Nephron (organoid): ENCODE results near the gene CYP1A2.

Experiments used
- H3K27ac Mint-ChIP-seq, 3 experiments: 2 replicates each; pipeline ENCODE4 v1.8.0; 2020; ENCODE audit warnings: mixed read lengths in 3 of 3, mild to moderate bottlenecking in 2 of 3, moderate library complexity in 1 of 3
- H3K27me3 Mint-ChIP-seq: 2 replicates; pipeline ENCODE4 v1.8.0; 2021; ENCODE audit warnings: low read depth, mild to moderate bottlenecking, moderate library complexity, mixed read lengths
- H3K36me3 Mint-ChIP-seq: 2 replicates; pipeline ENCODE4 v1.8.0; 2020; ENCODE audit warnings: low read depth, mixed read lengths
- H3K4me1 Mint-ChIP-seq: 2 replicates; pipeline ENCODE4 v1.8.0; 2020; ENCODE audit warnings: mixed read lengths
- H3K4me3 Mint-ChIP-seq, 3 experiments: 2 replicates each; pipeline ENCODE4 v1.8.0; 2020; ENCODE audit warnings: mild to moderate bottlenecking in 3 of 3, mixed read lengths in 3 of 3, moderate library complexity in 2 of 3
- H3K9me3 Mint-ChIP-seq: 2 replicates; pipeline ENCODE4 v1.8.0; 2020; ENCODE audit warnings: mixed read lengths
- TF ChIP-seq, protein P1 (sequence below), 3 experiments: fragments of 200-600 bp; sonication (generic); IDR thresholded peaks; one replicate each; pipeline ENCODE4 v1.5.0; 2021; ENCODE audit warnings: antibody characterized with exemption in 3 of 3; ENCODE audit not compliant: unreplicated experiment in 3 of 3

Gene CYP1A2

DNA sequence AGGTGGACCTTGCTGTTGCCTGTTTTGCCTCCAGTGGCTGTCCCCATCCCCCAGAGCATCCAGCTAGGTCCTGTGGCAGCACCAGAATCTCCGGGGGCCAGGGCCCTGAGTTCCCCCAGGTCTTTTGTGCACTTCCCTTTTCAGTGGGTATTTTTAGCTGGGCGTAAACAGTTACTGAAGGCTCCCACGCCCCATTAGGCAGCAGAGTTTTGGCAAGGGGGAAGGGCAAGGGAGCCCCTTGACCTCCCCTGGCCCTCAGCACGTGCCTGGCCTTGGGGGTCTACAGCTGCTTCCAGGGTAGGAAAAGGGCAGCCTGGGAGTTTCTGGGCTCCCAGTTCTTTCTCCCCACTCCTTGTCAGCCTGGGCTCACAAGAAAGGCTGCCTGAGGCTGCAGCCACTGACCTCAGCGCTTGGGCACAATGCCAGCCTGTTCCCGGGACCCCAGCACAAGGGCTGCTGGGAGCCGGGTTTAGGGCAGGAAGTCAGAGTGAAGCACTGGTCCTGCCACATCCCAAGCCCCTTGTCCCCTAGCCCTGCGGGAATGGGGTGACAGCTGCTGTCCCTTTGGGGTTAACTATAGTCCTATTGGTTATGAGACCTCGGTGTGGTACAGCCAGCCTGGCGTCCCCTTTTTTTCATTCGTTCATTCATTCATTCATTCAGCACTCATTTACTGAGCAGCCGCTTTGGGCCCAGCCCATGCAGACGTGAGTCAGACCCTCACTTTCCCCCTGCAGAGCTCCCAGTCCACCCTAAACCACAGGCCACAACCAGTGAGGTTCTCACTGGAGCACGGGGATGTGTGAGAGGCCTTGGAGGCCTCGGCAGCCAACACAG lies 41.7 kb downstream of the CYP1A2 start:
- TF ChIP-seq, protein P1, sequence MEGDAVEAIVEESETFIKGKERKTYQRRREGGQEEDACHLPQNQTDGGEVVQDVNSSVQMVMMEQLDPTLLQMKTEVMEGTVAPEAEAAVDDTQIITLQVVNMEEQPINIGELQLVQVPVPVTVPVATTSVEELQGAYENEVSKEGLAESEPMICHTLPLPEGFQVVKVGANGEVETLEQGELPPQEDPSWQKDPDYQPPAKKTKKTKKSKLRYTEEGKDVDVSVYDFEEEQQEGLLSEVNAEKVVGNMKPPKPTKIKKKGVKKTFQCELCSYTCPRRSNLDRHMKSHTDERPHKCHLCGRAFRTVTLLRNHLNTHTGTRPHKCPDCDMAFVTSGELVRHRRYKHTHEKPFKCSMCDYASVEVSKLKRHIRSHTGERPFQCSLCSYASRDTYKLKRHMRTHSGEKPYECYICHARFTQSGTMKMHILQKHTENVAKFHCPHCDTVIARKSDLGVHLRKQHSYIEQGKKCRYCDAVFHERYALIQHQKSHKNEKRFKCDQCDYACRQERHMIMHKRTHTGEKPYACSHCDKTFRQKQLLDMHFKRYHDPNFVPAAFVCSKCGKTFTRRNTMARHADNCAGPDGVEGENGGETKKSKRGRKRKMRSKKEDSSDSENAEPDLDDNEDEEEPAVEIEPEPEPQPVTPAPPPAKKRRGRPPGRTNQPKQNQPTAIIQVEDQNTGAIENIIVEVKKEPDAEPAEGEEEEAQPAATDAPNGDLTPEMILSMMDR (IDR thresholded peaks at IDR 0.05; ENCODE audit: unreplicated experiment in 3 of 3) = no peak
- Mint-ChIP-seq H3K36me3 (no peaks in the 10 kb centered on the region), H3K4me1 (peaks cover 35% of the 10 kb centered on the region), H3K9me3 (no peaks in the 10 kb centered on the region), H3K27ac (peak overlapping the region in 1 of 3 experiments; percentile 77), H3K4me3 (no peak overlapping the region), H3K27me3 (no peaks in the 10 kb centered on the region)

DNA sequence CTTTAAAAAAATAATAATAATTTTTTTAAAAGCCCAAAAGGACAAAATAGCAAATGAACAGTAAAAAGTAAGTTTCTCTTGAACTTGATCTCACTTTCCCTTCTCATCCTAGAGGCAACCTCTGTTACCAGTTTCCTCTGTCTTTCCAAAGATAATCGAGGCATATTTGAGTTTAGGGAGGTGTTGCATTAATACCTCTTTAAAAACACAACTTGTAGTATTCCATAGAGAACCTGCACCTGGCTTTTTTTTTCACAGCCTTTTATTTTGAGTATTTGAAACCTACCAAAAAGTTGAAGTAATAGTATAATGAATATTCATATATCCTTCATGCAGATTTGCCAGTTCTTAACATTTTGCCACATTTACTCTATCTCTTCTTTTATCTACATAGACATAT lies 42.4 kb downstream of the CYP1A2 start:
- Mint-ChIP-seq H3K4me1 (peaks cover 34% of the 10 kb centered on the region), H3K27me3 (no peaks in the 10 kb centered on the region), H3K9me3 (no peaks in the 10 kb centered on the region), H3K36me3 (peaks cover under 1% of the 10 kb centered on the region), H3K27ac (no peak overlapping the region), H3K4me3 (no peak overlapping the region)
- TF ChIP-seq, protein P1 (IDR thresholded peaks at IDR 0.05; ENCODE audit: unreplicated experiment in 3 of 3) = no peak

DNA sequence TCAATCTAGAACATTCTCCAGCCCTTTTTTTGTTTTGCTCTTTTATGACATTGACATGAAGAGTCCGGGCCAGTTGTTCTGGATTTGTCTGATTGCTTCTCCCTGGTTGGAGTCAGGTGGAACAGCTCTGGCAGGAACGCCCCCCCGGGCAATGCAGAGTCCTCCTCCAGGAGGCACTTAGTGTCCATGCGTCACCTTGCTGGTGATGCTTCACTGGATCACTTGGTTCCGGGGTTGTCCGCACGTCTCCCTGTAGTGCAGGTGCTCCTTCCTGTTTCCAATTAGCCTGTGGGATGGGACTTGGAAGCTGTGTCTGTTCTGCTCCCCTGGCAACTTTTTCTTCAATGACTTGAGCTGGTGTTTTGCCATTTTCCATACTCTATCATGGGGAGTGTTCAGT lies 43.0 kb downstream of the CYP1A2 start:
- Mint-ChIP-seq H3K4me3 (no peak overlapping the region), H3K27ac (no peak overlapping the region), H3K36me3 (peaks cover 4% of the 10 kb centered on the region), H3K27me3 (no peaks in the 10 kb centered on the region), H3K9me3 (no peaks in the 10 kb centered on the region), H3K4me1 (peaks cover 34% of the 10 kb centered on the region)
- TF ChIP-seq, protein P1 (IDR thresholded peaks at IDR 0.05; ENCODE audit: unreplicated experiment in 3 of 3) = no peak

DNA sequence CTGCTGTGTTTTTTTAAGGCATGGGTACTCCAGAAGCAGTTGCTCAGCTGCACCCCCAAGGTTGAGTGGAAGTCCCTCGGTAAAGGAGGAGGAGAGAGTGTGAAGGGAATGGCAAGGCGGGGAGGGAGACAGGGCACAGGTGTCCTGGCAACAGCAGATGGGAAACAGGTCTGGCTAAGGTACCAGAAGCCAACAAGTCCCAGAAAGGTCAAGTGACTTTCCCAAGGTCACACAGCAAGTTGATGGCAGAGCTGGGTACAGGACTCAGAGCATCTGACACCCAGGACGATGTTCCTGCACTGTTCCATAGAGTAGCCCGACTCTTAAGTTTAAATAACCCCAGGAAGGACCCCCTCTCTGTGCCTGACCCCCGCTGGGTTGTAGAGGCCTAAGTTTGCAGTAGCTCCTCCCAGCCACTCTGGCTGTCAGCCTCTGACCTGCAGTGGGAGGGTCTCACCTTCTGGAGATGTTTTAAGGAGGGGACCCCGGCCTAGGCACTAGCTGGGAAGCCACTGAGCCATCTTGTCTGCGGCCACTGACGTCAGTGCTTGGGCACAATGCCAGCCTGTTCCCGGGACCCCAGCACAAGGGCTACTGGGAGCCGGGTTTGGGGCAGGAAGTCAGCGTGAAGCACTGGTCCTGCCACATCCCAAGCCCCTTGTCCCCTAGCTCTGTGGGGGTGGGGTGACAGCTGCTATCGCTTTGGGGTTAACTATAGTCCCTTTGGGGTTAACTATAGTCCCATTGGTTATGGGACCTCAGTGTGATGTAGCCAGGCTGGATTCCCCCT lies 43.8 kb downstream of the CYP1A2 start:
- TF ChIP-seq, protein P1 (IDR thresholded peaks at IDR 0.05; ENCODE audit: unreplicated experiment in 3 of 3) = no peak

DNA sequence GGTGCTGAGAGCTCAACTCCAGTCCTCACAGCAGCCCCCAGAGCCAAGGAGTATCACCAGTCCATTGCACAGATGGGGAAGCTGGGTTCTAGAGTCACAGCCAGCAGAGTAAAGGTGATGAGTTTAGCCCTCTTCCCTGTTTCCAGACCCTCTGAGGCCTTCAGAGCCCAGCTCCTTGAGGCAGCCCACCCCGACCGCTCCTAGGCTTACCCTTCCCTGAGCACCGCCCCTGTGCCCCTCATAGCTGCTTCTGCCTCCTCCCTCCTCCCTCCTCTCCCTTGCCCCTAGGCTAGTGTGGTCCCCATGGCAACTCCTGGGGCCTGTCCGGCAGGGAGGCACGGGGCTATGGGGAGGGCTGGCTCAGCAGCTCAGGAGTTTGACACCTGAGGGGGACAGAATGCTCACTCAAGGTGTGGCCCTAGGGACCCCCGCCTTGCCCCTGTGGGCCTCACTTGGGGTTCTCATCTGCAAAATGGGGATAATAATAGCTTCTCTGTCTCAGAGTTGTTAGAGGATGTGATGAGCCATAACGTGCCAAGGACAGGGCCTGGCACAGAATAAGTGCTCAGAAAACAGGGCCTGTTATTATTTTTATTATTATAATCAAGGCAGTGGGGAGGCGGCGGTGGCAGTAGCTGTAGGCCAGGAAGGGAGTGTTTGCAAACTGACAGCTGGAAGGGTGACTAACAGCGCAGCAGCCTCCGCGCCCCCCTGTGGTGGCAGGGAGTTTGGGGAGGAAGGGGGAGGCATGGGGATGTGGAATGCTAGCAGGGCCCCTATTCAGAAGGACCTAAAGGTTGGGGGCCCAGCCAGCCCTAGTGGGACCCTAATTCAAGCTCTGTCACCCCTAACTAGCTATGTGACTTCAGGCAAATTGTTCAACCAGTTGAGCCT lies 44.7 kb downstream of the CYP1A2 start:
- Mint-ChIP-seq H3K4me3 (no peak overlapping the region), H3K36me3 (peaks cover 4% of the 10 kb centered on the region)
- TF ChIP-seq, protein P1 (IDR thresholded peaks at IDR 0.05; ENCODE audit: unreplicated experiment in 3 of 3) = no peak

More for the DNA sequence above, 43.8 kb downstream of the CYP1A2 start:
- Mint-ChIP-seq H3K27ac (no peak overlapping the region), H3K36me3 (peaks cover 4% of the 10 kb centered on the region), H3K4me3 (no peak overlapping the region), H3K27me3 (no peaks in the 10 kb centered on the region), H3K9me3 (no peaks in the 10 kb centered on the region), H3K4me1 (peaks cover 34% of the 10 kb centered on the region)

More for the DNA sequence above, 44.7 kb downstream of the CYP1A2 start:
- Mint-ChIP-seq H3K9me3 (no peaks in the 10 kb centered on the region), H3K4me1 (peaks cover 24% of the 10 kb centered on the region), H3K27ac (no peak overlapping the region), H3K27me3 (no peaks in the 10 kb centered on the region)
